GM23338 (cell line): Measurements from ENCODE around the gene MAPK12. TPM values are rescaled to one million over a fixed set of nuclear protein-coding genes. Genes with fewer than 3 reads are reported as not detected.

ENCODE experiments used
- ATAC-seq: fragments of 200-7000 bp; cut with Tn5 transposase; 3 replicates; pipeline ENCODE4 v1.9.1; 2020
- DNase-seq: peaks from one replicate; pipeline ENCODE4 v3.0.0-alpha.2; 2015; ENCODE audit warnings: low spot score
- H2AFZ ChIP-seq: fragments of 200-600 bp; sonication (generic); 2 replicates; pipeline ENCODE4 v1.8.0; 2016; ENCODE audit warnings: antibody characterized with exemption, mild to moderate bottlenecking, moderate library complexity
- H3F3A ChIP-seq: fragments of 200-600 bp; sonication (generic); replicated peaks from 2 replicates; pipeline ENCODE4 v1.8.0; 2017; ENCODE audit warnings: antibody characterized with exemption, mixed run types, low read depth
- H3K27ac ChIP-seq: fragments of 200-600 bp; sonication (generic); 2 replicates; pipeline ENCODE4 v1.6.1; 2016; ENCODE audit warnings: low read depth
- H3K27me3 ChIP-seq: fragments of 200-600 bp; sonication (generic); 2 replicates; pipeline ENCODE4 v1.8.0; 2016; ENCODE audit warnings: mild to moderate bottlenecking, mixed run types, moderate library complexity; ENCODE audit not compliant: insufficient read depth
- H3K36me3 ChIP-seq: fragments of 200-600 bp; sonication (generic); 2 replicates; pipeline ENCODE4 v1.8.0; 2016; ENCODE audit warnings: mild to moderate bottlenecking; ENCODE audit not compliant: insufficient read depth
- H3K4me1 ChIP-seq: fragments of 200-600 bp; sonication (generic); 2 replicates; pipeline ENCODE4 v1.8.0; 2016; ENCODE audit warnings: mild to moderate bottlenecking, moderate library complexity; ENCODE audit not compliant: insufficient read depth
- H3K4me2 ChIP-seq: fragments of 200-600 bp; sonication (generic); 2 replicates; pipeline ENCODE4 v1.7.1; 2017; ENCODE audit warnings: mixed run types
- H3K4me3 ChIP-seq: fragments of 200-600 bp; sonication (generic); 2 replicates; pipeline ENCODE4 v1.6.1; 2016; ENCODE audit warnings: mixed run types
- H3K79me2 ChIP-seq: fragments of 200-600 bp; sonication (generic); replicated peaks from 2 replicates; pipeline ENCODE4 v1.8.0; 2017; ENCODE audit warnings: mild to moderate bottlenecking; ENCODE audit not compliant: insufficient read depth
- H3K9me2 ChIP-seq: fragments of 200-600 bp; sonication (generic); 2 replicates; pipeline ENCODE4 v1.8.0; 2017; ENCODE audit not compliant: insufficient read depth
- H4K20me1 ChIP-seq: fragments of 200-600 bp; sonication (generic); replicated peaks from 2 replicates; pipeline ENCODE4 v1.8.0; 2017; ENCODE audit warnings: mild to moderate bottlenecking; ENCODE audit not compliant: insufficient read depth
- H3K27ac Mint-ChIP-seq: 2 replicates; pipeline ENCODE4 v1.8.0; 2020; ENCODE audit warnings: inconsistent platforms, mild to moderate bottlenecking, moderate library complexity, mixed read lengths
- H3K27me3 Mint-ChIP-seq: 3 replicates; pipeline ENCODE4 v1.8.0; 2022; ENCODE audit warnings: low read depth, mild to moderate bottlenecking, moderate library complexity, mixed read lengths, inconsistent platforms; ENCODE audit not compliant: insufficient read depth, poor library complexity
- H3K36me3 Mint-ChIP-seq: 3 replicates; pipeline ENCODE4 v1.8.0; 2021; ENCODE audit warnings: low read depth, mild to moderate bottlenecking, inconsistent platforms, moderate library complexity, mixed read lengths
- H3K4me1 Mint-ChIP-seq: 3 replicates; pipeline ENCODE4 v1.8.0; 2020; ENCODE audit warnings: mild to moderate bottlenecking, inconsistent platforms, mixed read lengths
- H3K4me3 Mint-ChIP-seq: 3 replicates; pipeline ENCODE4 v1.8.0; 2021; ENCODE audit warnings: moderate library complexity, mild to moderate bottlenecking, inconsistent platforms, mixed read lengths
- H3K9me3 Mint-ChIP-seq: 3 replicates; pipeline ENCODE4 v1.8.0; 2020; ENCODE audit warnings: moderate library complexity, mild to moderate bottlenecking, inconsistent platforms, mixed read lengths
- POLR2AphosphoS5 ChIP-seq: IDR thresholded peaks from 2 replicates; pipeline ENCODE4 v1.6.1; 2016; ENCODE audit warnings: antibody characterized with exemption, low read depth
- polyA plus RNA-seq: library from polyadenylated mRNA; unstranded; fragments of >200 nt; fragmentation: Nextera tagmentation; extraction: Ambion mirVana; gene quantifications from 2 replicates; pipeline ENCODE4 v1.2.1, GENCODE V29; 2016
- total RNA-seq: library from RNA; depleted of rRNA; stranded (reverse); fragments of >200 nt; shearing (Covaris generic); gene quantifications from 2 replicates; pipeline ENCODE4 v1.2.3, GENCODE V29; 2014
- TF ChIP-seq, protein P1 (sequence below): IDR thresholded peaks from one replicate; pipeline ENCODE4 v1.6.1; 2018; ENCODE audit warnings: antibody characterized with exemption; ENCODE audit not compliant: unreplicated experiment
- TF ChIP-seq, protein P2 (sequence below): fragments of 250-450 bp; sonication (Bioruptor Pico); IDR thresholded peaks from 2 replicates; pipeline ENCODE4 v1.5.0; 2020; ENCODE audit warnings: mild to moderate bottlenecking, moderate library complexity
- TF ChIP-seq, protein P3 (sequence below): IDR thresholded peaks from 2 replicates; pipeline ENCODE4 v1.6.1; 2016; ENCODE audit warnings: antibody characterized with exemption

The MAPK12 gene
- total and polyA plus RNA-seq, 2 experiments from 2014 or later = 10.4 to 26.1 TPM

DNA sequence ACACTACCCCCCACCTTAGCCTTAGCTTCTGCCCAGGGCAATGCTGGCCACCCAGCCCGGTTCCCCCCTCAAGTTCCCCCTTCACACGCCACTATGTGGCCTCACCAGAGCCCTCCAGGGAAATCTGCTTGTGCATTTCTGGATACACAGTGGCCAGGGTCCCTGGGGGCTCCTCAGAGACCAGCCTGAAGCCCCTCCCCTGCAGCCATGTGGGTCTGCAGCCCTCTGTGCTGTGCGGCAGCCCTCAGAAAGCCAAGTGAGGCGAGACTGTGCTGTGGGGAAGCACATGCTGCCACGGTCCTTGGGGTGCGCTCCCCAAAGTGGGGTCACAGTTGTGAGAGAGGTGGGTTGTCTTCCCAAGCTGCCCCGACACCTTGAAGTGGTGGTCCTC is 48.1 kb upstream of the MAPK12 start:
- H3K4me2 ChIP-seq = no peak overlapping the region
- Mint-ChIP-seq H3K4me1 (peaks cover 17% of the 10 kb centered on the region), H3K9me3 (no peaks in the 10 kb centered on the region), H3K36me3 (no peaks in the 10 kb centered on the region), H3K27me3 (peaks cover 20% of the 10 kb centered on the region), H3K27ac (no peak overlapping the region), H3K4me3 (no peak overlapping the region)
- no peak for DNase-seq
- TF ChIP-seq POLR2AphosphoS5 = no peak
- TF ChIP-seq, protein P1, sequence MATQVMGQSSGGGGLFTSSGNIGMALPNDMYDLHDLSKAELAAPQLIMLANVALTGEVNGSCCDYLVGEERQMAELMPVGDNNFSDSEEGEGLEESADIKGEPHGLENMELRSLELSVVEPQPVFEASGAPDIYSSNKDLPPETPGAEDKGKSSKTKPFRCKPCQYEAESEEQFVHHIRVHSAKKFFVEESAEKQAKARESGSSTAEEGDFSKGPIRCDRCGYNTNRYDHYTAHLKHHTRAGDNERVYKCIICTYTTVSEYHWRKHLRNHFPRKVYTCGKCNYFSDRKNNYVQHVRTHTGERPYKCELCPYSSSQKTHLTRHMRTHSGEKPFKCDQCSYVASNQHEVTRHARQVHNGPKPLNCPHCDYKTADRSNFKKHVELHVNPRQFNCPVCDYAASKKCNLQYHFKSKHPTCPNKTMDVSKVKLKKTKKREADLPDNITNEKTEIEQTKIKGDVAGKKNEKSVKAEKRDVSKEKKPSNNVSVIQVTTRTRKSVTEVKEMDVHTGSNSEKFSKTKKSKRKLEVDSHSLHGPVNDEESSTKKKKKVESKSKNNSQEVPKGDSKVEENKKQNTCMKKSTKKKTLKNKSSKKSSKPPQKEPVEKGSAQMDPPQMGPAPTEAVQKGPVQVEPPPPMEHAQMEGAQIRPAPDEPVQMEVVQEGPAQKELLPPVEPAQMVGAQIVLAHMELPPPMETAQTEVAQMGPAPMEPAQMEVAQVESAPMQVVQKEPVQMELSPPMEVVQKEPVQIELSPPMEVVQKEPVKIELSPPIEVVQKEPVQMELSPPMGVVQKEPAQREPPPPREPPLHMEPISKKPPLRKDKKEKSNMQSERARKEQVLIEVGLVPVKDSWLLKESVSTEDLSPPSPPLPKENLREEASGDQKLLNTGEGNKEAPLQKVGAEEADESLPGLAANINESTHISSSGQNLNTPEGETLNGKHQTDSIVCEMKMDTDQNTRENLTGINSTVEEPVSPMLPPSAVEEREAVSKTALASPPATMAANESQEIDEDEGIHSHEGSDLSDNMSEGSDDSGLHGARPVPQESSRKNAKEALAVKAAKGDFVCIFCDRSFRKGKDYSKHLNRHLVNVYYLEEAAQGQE = no peak
- TF ChIP-seq, protein P2, sequence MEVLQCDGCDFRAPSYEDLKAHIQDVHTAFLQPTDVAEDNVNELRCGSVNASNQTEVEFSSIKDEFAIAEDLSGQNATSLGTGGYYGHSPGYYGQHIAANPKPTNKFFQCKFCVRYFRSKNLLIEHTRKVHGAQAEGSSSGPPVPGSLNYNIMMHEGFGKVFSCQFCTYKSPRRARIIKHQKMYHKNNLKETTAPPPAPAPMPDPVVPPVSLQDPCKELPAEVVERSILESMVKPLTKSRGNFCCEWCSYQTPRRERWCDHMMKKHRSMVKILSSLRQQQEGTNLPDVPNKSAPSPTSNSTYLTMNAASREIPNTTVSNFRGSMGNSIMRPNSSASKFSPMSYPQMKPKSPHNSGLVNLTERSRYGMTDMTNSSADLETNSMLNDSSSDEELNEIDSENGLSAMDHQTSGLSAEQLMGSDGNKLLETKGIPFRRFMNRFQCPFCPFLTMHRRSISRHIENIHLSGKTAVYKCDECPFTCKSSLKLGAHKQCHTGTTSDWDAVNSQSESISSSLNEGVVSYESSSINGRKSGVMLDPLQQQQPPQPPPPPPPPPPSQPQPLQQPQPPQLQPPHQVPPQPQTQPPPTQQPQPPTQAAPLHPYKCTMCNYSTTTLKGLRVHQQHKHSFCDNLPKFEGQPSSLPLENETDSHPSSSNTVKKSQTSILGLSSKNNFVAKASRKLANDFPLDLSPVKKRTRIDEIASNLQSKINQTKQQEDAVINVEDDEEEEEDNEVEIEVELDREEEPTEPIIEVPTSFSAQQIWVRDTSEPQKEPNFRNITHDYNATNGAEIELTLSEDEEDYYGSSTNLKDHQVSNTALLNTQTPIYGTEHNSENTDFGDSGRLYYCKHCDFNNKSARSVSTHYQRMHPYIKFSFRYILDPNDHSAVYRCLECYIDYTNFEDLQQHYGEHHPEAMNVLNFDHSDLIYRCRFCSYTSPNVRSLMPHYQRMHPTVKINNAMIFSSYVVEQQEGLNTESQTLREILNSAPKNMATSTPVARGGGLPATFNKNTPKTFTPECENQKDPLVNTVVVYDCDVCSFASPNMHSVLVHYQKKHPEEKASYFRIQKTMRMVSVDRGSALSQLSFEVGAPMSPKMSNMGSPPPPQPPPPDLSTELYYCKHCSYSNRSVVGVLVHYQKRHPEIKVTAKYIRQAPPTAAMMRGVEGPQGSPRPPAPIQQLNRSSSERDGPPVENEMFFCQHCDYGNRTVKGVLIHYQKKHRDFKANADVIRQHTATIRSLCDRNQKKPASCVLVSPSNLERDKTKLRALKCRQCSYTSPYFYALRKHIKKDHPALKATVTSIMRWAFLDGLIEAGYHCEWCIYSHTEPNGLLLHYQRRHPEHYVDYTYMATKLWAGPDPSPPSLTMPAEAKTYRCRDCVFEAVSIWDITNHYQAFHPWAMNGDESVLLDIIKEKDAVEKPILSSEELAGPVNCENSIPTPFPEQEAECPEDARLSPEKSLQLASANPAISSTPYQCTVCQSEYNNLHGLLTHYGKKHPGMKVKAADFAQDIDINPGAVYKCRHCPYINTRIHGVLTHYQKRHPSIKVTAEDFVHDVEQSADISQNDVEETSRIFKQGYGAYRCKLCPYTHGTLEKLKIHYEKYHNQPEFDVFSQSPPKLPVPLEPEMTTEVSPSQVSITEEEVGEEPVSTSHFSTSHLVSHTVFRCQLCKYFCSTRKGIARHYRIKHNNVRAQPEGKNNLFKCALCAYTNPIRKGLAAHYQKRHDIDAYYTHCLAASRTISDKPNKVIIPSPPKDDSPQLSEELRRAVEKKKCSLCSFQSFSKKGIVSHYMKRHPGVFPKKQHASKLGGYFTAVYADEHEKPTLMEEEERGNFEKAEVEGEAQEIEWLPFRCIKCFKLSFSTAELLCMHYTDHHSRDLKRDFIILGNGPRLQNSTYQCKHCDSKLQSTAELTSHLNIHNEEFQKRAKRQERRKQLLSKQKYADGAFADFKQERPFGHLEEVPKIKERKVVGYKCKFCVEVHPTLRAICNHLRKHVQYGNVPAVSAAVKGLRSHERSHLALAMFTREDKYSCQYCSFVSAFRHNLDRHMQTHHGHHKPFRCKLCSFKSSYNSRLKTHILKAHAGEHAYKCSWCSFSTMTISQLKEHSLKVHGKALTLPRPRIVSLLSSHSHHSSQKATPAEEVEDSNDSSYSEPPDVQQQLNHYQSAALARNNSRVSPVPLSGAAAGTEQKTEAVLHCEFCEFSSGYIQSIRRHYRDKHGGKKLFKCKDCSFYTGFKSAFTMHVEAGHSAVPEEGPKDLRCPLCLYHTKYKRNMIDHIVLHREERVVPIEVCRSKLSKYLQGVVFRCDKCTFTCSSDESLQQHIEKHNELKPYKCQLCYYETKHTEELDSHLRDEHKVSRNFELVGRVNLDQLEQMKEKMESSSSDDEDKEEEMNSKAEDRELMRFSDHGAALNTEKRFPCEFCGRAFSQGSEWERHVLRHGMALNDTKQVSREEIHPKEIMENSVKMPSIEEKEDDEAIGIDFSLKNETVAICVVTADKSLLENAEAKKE = no peak
- TF ChIP-seq, protein P3, sequence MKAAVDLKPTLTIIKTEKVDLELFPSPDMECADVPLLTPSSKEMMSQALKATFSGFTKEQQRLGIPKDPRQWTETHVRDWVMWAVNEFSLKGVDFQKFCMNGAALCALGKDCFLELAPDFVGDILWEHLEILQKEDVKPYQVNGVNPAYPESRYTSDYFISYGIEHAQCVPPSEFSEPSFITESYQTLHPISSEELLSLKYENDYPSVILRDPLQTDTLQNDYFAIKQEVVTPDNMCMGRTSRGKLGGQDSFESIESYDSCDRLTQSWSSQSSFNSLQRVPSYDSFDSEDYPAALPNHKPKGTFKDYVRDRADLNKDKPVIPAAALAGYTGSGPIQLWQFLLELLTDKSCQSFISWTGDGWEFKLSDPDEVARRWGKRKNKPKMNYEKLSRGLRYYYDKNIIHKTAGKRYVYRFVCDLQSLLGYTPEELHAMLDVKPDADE = no peak
- no peak overlapping the region for H3K27ac ChIP-seq
- no peak for ATAC-seq
- H3K36me3 ChIP-seq = no peaks in the 10 kb centered on the region
- peaks cover 15% of the 10 kb centered on the region; the same call in 1 of the 2 replicates for H3K4me1 ChIP-seq
- H3K79me2 ChIP-seq = no peaks in the 10 kb centered on the region
- H3K27me3 ChIP-seq = peaks cover 11% of the 10 kb centered on the region
- 0 out of 2 replicates have a peak, but pooled peaks cover 6% of the 10 kb centered on the region for H3F3A ChIP-seq
- peaks cover 5% of the 10 kb centered on the region for H4K20me1 ChIP-seq
- H3K9me2 ChIP-seq = no peaks in the 10 kb centered on the region
- no peak overlapping the region for H2AFZ ChIP-seq
- no peak overlapping the region for H3K4me3 ChIP-seq
